ENCODE results near the gene AFDN.

- TF ChIP-seq CTCF (IDR thresholded peaks at IDR 0.05) (no peak), POLR2A (IDR thresholded peaks at IDR 0.05) (no peak)
These were observed 119.9 kb downstream of the AFDN start for GRCh38 chr6:167946604-167947003.

Measured in thyroid gland (tissue), 4 donors.